LHCN-M2 (cell line): ENCODE measurements around the gene TMEM106C. TPM values are rescaled to one million over a fixed set of nuclear protein-coding genes. Genes with fewer than 3 reads are reported as not detected.
A peak's percentile ranks its signal among the peaks of the same experiment; 100 is the strongest.

Experiments used
- DNase-seq: peaks from one replicate; pipeline ENCODE4 v3.0.0-alpha.2; 2012; ENCODE audit warnings: low read depth
- total RNA-seq: library from RNA; depleted of rRNA; stranded (reverse); fragments of >200 nt; gene quantifications from 2 replicates; pipeline ENCODE4 v1.2.3, GENCODE V29; 2014

Gene TMEM106C
- total RNA-seq, 1 experiment from 2014 or later: 146 TPM

DNA sequence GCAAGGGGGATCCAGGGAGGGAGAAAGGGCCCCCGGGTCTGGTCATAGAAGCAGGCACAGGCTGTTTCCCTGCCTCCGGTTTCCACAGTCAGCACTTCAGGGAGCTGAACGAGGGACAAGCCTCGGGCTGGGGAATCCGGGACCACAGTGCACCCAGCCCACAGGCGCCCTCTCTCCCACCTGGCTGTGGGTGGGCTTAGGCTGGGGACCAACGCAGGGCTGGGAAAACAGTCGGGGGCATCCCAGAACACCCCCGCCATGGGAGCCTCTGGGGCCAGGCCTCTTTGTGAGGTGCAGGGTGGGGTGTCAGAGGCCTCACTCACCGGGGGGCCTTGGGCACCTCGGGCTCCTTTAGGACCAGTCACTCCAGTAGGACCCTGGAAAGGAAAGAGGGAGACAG lies 16.3 kb downstream of the TMEM106C start:
- DNase-seq: no peak

- no peak for DNase-seq
Observed at GRCh38 chr12:47980197-47980596, 16.8 kb downstream of the TMEM106C start.

GRCh38 chr12:47980779-47981495 lies 17.5 kb downstream of the TMEM106C start:
- no peak for DNase-seq

- no peak for DNase-seq
Observed at GRCh38 chr12:47981496-47982260, 18.3 kb downstream of the TMEM106C start.

DNA sequence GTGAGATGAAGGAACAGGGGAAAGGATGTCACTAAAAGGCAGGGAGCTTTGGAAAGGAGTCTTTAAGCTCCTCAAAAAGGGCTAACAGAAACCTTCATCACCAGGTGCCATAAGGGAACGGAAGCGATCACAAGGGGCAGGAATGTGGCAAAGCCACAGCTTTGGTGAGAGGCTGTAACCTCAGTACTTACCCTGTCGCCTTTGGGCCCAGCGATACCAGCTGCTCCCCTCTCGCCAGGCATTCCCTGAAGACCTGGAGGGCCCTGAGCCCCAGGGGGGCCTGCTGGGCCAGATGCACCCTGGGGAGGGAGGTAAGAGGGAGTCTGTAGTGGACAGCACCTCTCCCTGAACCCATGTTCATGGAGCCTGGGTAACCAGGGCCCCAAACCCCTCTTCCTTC lies 18.9 kb downstream of the TMEM106C start:
- no peak for DNase-seq

DNA sequence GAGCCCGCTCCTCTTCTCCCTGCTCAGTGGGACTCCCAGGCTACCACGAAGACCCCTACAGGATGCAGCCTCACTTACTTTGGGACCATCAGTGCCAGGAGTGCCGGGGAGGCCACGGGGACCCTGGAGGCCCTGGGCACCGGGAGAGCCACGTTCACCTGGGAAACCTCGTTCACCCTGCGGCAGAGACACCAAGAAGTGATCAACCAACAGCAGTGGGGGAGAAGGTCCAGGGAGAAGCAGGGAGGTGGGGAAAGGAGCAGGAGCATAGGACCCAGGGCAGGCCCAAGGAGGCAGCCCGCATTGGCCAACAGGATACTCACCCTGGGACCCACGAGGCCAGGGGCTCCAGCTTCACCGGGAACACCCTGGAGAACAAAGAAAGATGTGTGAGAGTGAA lies 19.4 kb downstream of the TMEM106C start:
- no peak for DNase-seq

- no peak for DNase-seq
Observed at GRCh38 chr12:47983541-47984115, 20.2 kb downstream of the TMEM106C start.

DNA sequence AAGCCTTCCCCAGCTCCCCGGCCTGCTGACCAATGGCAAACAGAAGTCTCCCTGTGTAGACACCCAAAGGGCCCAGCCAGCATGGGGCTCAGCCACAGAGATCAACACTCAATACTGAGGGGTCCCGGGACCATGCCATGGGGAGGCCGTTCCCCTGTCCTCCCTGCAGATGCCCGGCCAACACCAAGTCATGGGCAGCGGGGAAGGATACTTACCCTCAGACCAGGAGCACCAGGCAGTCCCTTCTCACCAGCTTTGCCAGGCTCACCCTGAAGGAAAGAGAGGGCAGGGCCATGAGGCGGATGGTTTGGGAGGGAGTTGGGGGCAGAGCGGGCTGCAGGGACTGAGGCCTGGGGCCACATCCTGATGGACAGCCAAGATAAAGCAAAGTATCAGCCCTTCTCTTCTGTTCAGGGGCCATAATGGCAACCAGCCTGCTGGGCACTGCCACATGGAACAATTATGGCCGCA lies 21.0 kb downstream of the TMEM106C start:
- DNase-seq: no peak

- DNase-seq: no peak
Observed at GRCh38 chr12:47985596-47986290, 22.3 kb downstream of the TMEM106C start.

GRCh38 chr12:47986291-47986660 lies 22.9 kb downstream of the TMEM106C start:
- DNase-seq: no peak

DNA sequence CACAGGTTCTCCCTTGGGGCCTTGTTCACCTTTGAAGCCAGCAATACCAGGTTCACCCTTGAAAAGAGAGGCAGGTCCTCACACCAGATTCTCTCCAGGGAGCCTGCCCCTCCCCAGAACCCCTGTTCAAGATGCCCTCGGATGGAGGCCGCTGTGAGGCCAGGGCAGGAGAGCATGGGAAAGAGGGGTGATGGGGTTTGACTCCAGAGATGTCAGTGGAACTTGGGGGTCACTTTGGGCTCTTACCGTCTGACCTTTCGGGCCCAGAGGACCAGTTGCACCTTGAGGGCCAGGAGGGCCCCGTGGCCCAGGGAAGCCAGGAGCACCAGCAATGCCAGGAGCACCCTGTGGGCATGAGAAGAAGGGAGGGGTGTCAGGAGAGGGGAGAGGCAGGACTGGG lies 23.4 kb downstream of the TMEM106C start:
- DNase-seq: no peak

DNA sequence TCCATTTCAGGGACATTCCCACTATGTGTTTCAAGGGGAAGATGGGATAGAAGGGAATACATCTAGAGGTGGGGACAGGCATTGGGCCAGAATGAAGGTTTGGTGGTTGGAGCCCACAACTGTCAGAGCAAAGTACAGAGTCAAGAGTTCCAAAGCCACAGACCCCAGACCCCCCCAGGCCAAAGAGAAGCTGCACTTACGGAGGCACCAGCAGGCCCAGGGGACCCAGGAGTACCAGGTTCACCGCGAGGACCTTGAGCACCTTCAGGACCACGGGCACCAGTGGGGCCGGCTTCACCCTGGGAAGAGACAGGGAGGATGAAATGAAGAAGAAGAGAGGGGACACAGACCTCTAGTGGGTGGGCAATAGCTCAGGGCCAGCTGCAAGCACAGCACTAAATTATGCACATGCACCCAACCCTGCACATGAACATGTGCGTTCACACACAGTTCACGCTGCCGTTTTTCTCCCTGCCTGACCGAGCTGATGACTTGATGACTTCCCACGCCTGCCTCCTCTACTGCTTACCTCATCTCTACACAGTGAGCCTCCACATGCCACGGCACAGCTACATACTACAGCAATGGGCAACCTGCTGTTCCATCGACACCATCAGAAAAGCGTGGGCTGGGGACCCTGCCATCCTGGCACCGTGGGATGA lies 24.1 kb downstream of the TMEM106C start:
- no peak for DNase-seq

DNA sequence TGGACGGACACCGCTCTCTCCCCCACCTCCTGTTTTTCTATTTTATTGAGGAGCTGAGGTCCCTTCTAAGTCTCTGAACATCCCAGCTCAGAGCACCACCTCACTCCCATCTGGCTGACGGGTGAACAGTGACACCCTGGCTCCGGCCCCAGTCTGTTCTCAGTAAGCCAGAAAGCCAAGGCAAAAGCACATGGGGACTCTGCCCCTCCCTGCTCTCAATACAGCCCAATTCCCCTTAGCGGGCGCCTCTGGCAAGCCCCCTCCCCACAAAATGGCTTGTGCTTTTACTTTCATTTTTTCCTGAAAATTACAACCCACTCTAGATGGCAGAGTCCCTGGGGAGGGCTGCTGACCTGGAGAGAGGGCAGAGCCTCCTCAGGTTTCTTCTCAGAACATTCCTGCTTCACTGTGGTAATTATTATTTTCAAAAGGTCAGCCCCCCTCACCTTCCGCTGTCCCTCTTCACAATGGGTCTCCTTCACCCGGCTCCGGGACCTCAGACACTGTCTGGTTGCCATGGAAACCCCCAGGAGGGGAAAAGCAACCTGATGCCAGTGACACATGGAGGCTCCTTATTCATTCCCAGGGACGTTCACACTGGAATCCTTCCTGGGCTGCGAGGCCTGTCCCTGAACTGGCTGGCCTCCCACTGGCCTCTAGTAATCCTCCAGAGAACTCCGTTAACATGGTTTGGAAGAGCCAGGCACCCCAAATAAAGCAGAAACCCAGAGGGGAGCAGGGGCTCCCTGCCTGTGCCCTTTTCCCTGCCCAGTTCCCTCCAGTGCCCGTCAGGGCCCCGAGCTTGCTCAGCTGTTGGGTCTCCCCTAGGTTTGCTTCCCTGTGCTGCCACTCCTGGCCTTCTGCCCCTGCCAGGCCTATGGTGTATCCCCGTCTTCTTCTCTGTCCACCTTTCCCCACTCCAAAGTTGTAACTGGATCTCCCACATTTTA lies 25.0 kb downstream of the TMEM106C start:
- DNase-seq: peak; percentile 31

GRCh38 chr12:47989023-47989417 lies 25.6 kb downstream of the TMEM106C start:
- no peak for DNase-seq

GRCh38 chr12:47989666-47990065 lies 26.3 kb downstream of the TMEM106C start:
- no peak for DNase-seq

GRCh38 chr12:47990351-47991105 lies 27.1 kb downstream of the TMEM106C start:
- no peak for DNase-seq

GRCh38 chr12:47991106-47992061 lies 28.0 kb downstream of the TMEM106C start:
- no peak for DNase-seq

GRCh38 chr12:47992776-47993175 lies 29.4 kb downstream of the TMEM106C start:
- DNase-seq: no peak
